IPS-18a (cell line): Measurements from ENCODE around the gene RNU7-1.

ENCODE experiments used
- H3K27ac ChIP-seq: one replicate; pipeline ENCODE4 v1.5.1; 2013; ENCODE audit warnings: low read length
- H3K27me3 ChIP-seq: one replicate; pipeline ENCODE4 v1.6.1; 2013; ENCODE audit warnings: mild to moderate bottlenecking, low read length; ENCODE audit not compliant: control insufficient read depth, insufficient read depth
- H3K36me3 ChIP-seq: one replicate; pipeline ENCODE4 v1.6.1; 2013; ENCODE audit warnings: low read depth, low read length; ENCODE audit not compliant: control insufficient read depth
- H3K4me1 ChIP-seq: one replicate; pipeline ENCODE4 v1.6.1; 2013; ENCODE audit warnings: low read depth, low read length; ENCODE audit not compliant: control insufficient read depth
- H3K4me3 ChIP-seq: one replicate; pipeline ENCODE4 v1.5.1; 2013; ENCODE audit warnings: low read length
- H3K9ac ChIP-seq: one replicate; pipeline ENCODE4 v1.6.1; 2013; ENCODE audit warnings: mild to moderate bottlenecking, low read length, moderate library complexity
- H3K9me3 ChIP-seq: one replicate; pipeline ENCODE4 v1.6.1; 2013; ENCODE audit warnings: low read depth, low read length; ENCODE audit not compliant: control insufficient read depth

RNU7-1 gene

DNA sequence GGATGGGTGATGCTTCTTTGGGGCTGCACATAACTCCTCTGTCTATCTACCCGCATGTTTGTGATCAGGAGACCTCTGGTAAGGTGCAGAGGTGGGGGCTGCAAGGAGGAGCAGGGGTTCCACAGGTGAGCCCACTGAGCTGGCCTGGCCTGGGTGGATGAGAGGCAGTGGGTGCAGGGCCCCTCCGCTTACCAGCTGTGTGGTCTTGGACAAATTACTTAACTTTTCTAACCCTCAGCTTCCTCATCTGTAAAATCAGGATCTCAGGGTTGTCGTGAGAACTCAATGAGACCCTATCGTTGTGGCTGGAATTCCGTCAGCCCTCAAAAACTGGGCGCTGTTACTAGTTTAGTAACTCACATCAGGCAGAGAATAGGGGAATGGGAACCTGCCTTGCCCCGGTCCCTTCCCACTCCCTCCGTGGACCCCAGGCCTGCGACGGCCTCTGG lies 15.0 kb downstream of the RNU7-1 start:
- Histone ChIP-seq H3K4me1 (peaks cover 19% of the 10 kb centered on the region), H3K27ac (no peak overlapping the region), H3K4me3 (no peak overlapping the region), H3K9me3 (no peaks in the 10 kb centered on the region), H3K27me3 (no peaks in the 10 kb centered on the region), H3K9ac (no peak overlapping the region), H3K36me3 (no peaks in the 10 kb centered on the region)

DNA sequence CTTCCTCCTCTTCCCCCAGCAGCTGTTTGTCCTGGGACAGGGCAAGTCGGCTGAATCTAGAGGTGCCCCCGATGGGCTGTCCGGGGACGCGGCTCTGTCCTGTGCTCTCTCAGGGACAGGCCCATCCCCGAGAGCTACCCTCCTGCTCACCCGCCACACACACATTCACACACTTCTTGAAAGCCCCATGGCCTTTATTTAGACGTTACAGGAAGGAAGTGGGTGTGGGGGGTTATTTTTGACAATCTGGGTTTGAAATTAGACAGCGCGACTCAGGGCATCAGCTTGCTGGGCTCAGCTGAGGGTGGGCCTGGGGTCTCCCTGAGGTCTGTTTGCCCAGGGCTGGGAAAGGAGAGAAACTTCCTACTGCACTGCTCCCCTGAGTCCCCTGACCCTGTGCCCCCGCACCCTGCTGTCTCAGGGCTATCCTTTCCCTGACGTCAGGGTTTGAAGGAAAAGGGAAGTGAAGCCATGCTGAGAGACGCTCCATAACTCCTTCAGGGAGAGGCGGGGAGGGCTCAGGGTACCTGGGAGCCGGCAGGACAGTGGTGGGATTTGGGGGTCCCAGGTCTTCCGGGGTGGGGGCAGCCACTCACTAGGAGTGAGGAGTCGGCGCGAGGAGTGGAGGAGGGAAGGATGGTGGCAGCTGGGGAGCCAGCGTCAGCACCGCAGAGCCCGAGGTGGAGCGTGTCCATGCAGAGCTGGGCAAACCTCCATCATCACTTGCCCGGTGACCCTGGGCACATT lies 15.6 kb downstream of the RNU7-1 start:
- H3K27me3 ChIP-seq, result no peaks in the 10 kb centered on the region
- peaks cover 2% of the 10 kb centered on the region for H3K36me3 ChIP-seq
- H3K9me3 ChIP-seq, result no peaks in the 10 kb centered on the region
- H3K27ac ChIP-seq, result no peak overlapping the region
- H3K4me1 ChIP-seq, result peaks cover 21% of the 10 kb centered on the region
- no peak overlapping the region for H3K4me3 ChIP-seq
- H3K9ac ChIP-seq, result no peak overlapping the region

DNA sequence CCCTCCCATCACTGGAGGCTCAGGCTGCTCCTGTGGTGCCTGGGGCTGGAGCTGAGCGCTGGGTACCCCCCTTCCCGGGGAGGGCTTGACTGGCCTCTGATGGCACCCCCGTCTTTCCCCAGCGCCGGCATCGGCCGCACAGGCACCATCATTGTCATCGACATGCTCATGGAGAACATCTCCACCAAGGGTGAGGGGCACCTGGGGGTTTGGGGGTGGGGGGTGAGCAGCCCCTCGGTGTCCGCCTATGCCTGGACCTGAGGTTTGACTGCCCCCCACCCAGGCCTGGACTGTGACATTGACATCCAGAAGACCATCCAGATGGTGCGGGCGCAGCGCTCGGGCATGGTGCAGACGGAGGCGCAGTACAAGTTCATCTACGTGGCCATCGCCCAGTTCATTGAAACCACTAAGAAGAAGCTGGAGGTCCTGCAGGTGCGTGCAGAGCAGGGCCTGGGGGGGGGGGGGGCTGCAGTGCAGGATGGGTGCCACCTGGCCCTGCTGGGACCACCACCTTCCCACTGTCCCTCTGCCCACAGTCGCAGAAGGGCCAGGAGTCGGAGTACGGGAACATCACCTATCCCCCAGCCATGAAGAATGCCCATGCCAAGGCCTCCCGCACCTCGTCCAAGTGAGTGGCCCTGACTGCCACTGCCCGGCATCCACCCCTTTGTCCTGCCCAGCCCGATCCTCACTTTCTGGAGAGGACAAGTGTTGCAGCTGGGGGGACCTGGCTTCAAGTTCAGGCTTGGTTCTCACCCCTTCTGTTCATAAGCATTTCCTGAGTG lies 16.4 kb downstream of the RNU7-1 start:
- H3K36me3 ChIP-seq, result peaks cover 8% of the 10 kb centered on the region
- H3K4me3 ChIP-seq, result no peak overlapping the region
- no peaks in the 10 kb centered on the region for H3K9me3 ChIP-seq
- H3K27me3 ChIP-seq, result no peaks in the 10 kb centered on the region
- H3K4me1 ChIP-seq, result peaks cover 22% of the 10 kb centered on the region
- H3K9ac ChIP-seq, result no peak overlapping the region
- H3K27ac ChIP-seq, result no peak overlapping the region

DNA sequence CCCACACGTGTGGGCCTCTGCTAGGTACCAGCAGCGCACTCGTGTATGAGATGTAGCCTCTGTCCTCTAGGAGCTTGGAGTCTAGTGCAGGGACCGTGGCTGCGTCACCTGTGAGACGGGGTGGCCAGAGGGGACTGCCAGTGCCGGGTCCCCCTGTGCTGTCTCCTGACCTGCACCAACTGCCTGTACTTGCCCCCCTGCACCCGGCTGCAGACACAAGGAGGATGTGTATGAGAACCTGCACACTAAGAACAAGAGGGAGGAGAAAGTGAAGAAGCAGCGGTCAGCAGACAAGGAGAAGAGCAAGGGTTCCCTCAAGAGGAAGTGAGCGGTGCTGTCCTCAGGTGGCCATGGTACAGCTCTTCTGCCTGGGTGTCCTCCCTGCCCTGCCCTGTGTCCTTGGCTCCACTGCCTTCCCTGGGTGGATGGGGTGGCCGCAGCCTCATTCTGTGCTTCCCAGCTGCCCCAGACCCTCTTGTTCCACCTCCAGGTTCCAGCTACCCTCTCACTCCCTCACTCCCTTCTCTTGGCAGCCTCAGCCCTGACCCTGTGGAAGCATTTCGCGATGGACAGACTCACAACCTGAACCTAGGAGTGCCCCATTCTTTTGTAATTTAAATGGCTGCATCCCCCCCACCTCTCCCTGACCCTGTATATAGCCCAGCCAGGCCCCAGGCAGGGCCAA lies 17.1 kb downstream of the RNU7-1 start:
- no peaks in the 10 kb centered on the region for H3K27me3 ChIP-seq
- peaks cover 22% of the 10 kb centered on the region for H3K4me1 ChIP-seq
- H3K9ac ChIP-seq, result peak overlapping the region; percentile 70
- no peak overlapping the region for H3K4me3 ChIP-seq
- H3K9me3 ChIP-seq, result no peaks in the 10 kb centered on the region
- H3K36me3 ChIP-seq, result peaks cover 14% of the 10 kb centered on the region
- peak overlapping the region; percentile 78 for H3K27ac ChIP-seq

DNA sequence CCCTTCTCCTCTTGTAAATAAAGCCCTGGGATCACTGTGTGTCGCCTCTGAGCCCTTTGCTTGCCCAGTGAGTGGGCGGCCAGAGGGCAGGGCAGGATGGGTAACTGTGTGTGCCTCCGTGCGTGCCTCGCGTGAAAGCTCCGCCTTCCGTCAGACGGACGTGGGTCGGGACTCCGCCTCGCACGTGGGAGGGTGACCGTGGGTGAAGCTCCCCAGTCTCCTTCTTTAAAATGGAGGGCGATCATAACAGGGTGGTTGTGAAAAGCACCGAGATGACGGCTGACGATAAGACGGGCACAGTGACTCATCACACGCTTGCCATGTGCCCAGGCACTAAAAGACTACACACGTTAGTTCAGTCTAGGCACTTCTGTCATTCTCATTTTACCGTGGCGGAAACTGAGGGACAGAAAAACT lies 17.7 kb downstream of the RNU7-1 start:
- H3K9me3 ChIP-seq, result no peaks in the 10 kb centered on the region
- peak overlapping the region; percentile 70 for H3K9ac ChIP-seq
- H3K27me3 ChIP-seq, result no peaks in the 10 kb centered on the region
- peaks cover 20% of the 10 kb centered on the region for H3K36me3 ChIP-seq
- peak overlapping the region; percentile 78 for H3K27ac ChIP-seq
- peaks cover 22% of the 10 kb centered on the region for H3K4me1 ChIP-seq
- peak overlapping the region; percentile 11 for H3K4me3 ChIP-seq

DNA sequence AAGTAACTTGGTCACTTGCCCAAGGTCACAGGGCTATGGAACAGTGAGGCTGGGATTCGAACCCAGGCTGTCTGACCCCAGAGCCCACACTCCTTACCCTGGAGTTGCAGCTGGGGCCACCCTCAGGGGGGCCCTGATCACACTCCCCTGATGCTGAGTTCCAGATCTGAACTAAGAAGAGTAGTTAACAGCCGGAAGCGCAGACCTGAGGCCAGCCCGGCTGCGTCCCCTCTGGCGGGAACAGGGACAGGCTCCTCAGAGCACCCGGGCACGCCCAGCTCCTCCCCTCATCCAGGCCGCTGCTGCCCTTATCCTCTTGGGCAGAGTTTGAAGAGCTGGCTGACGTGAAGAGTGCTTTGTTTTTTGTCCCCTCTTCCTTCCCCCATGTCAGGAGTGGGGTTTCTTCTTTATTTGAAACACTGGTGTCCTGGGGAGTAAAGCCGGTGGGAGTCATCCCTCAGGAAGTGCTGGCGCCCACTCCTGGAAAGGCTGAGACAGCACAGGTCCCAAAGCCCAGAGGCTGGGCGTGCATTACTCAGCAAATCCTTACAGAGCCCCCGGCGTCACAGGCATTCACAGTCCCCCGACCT lies 18.2 kb downstream of the RNU7-1 start:
- Histone ChIP-seq H3K4me1 (peaks cover 22% of the 10 kb centered on the region), H3K9me3 (no peaks in the 10 kb centered on the region), H3K27me3 (no peaks in the 10 kb centered on the region), H3K27ac (peak overlapping the region; percentile 91), H3K36me3 (peaks cover 23% of the 10 kb centered on the region), H3K9ac (peak overlapping the region; percentile 70), H3K4me3 (peak overlapping the region; percentile 11)

DNA sequence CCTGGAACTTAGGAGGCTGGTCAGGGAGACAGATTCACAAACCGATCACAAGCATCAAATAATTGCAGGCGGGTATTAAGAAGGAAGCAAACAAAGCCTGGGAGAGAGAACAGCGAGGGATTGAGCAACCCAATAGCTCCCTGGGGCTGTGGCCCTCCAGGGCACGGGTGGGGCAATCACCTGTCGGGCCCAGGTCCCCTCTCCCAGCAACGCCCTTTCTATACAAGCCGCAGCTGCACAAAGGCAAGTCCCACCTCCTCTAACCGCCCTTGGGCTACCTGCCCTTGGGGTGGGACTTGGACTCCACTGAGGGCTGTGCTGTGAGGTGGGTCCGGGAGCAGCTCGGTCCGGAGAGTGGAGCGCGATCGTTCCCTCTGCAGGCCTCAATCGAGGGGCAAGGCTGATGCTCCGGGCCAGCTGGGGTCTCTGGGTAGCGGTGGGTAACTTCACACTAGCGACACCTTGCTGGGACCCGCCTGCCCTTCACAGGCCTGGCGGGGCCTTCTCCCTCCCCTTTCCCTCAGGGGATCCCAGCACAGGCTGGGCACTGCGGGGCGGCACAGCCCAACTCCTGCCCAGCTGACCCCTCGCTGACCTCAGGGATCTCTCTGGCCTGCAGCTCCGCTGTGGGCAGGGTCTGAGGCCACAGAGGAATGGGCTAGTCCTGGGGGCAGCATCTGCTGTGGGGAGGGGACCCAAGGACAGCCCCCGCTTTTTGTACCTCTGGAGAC lies 18.8 kb downstream of the RNU7-1 start:
- H3K9ac ChIP-seq, result peak overlapping the region; percentile 70
- H3K27ac ChIP-seq, result peak overlapping the region; percentile 91
- H3K9me3 ChIP-seq, result no peaks in the 10 kb centered on the region
- H3K4me1 ChIP-seq, result peaks cover 22% of the 10 kb centered on the region
- no peaks in the 10 kb centered on the region for H3K27me3 ChIP-seq
- H3K36me3 ChIP-seq, result peaks cover 29% of the 10 kb centered on the region
- H3K4me3 ChIP-seq, result peak overlapping the region; percentile 3

DNA sequence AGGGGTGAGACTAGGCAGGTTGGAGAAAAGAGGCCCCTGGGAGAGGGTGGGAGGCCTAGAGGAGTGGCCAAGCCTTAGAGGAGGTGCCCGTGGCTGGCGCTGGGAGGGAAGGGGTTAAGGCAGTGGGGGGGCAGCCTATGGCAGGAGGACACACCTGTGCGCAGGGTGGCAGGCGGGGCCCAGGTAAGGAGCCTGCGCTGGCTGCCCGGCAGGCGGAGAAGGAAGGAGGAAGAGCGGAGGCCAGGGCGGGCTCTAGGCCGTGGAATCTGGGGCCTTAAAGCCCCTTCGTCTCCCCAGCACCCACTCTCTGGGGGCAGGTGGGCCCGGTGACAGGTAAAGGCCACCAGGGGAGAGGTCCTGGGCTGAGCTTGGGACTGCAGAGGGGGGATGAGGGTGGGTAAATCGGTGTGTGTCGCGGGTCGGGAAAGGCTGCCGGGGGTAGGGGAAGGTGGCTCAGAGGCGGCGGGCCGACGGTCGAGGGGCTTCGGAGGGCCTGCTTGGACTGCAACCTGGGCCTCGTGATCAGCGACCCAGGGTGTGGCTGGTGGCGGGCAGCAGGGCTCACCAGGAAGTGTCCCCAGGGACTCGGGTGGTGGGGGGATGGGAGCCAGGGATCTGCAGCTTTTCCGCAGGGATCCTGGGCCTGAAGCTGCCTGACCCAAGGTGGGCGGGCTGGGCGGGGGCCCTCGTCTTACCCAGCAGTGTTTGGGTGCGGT lies 19.6 kb downstream of the RNU7-1 start:
- H3K4me1 ChIP-seq, result peaks cover 22% of the 10 kb centered on the region
- no peaks in the 10 kb centered on the region for H3K27me3 ChIP-seq
- no peak overlapping the region for H3K4me3 ChIP-seq
- H3K36me3 ChIP-seq, result peaks cover 36% of the 10 kb centered on the region
- H3K27ac ChIP-seq, result peak overlapping the region; percentile 91
- H3K9ac ChIP-seq, result peak overlapping the region; percentile 70
- H3K9me3 ChIP-seq, result no peaks in the 10 kb centered on the region

DNA sequence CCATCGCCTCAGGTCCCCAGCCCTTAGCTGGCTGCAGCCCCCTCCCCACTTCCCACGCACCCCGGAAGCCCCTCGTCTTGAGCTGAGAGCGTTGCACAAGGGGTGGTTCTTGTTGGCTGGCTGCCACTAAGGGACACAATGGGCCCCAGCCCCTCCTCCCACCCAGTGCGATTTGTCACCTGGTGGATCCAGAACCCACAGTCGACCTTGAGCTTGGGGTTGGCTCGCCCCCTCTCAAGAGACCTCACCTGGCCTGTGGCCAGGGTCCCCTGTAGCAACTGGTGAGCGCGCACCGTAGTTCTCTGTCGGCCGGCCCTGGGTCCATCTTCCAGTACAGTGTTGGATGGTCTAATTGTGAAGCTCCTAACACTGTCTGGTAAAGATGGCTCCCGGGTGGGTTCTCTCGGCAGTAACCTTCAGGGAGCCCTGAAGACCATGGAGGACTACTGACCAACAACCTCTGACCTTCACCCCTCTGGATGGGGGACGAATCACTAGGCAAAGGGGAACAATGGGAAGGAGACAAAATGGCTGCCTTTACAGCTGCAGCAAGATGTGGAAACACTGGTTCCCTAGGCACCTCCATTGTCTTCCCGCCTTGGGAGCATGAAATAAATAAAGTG lies 20.3 kb downstream of the RNU7-1 start:
- Histone ChIP-seq H3K4me3 (no peak overlapping the region), H3K27me3 (no peaks in the 10 kb centered on the region), H3K27ac (peak overlapping the region; percentile 55), H3K36me3 (peaks cover 44% of the 10 kb centered on the region), H3K4me1 (peaks cover 22% of the 10 kb centered on the region), H3K9me3 (no peaks in the 10 kb centered on the region), H3K9ac (no peak overlapping the region)

DNA sequence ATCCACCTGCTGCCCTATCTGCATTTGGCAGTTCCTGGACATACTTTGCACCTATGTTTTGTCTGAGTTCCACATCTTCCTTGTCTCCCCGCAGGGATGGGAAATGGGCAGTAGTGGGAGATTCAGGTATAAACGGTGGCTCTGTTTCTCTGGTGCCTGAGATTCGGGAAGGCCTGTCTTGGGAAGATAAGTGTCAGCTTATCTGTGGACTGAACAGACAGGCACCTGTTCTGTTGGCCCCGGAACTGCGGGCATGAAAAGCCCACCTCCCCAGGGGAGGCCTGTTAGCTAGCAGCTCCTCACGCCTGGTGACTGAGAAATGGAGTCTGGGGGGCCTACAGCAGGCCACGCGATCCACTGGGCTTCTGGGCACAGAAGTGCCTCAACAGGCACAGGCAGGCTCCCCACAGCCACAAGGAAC lies 21.0 kb downstream of the RNU7-1 start:
- Histone ChIP-seq H3K4me1 (peaks cover 25% of the 10 kb centered on the region), H3K27ac (peak overlapping the region; percentile 55), H3K9ac (no peak overlapping the region), H3K9me3 (no peaks in the 10 kb centered on the region), H3K27me3 (no peaks in the 10 kb centered on the region), H3K4me3 (no peak overlapping the region), H3K36me3 (peaks cover 49% of the 10 kb centered on the region)
